CD14-positive monocyte (primary cell): ENCODE data around the gene COL26A1. TPM values are rescaled to one million over a fixed set of nuclear protein-coding genes. Genes with fewer than 3 reads are reported as not detected.
"Not testable (repeated sequence)": the region's sequence is repeated elsewhere in the genome, so short reads cannot be mapped to it uniquely, and the experiment has no call there.

Experiments
- DNase-seq, 3 donors: peaks; one replicate each; pipeline ENCODE4 v3.0.0-alpha.2; 2011 to 2022
- H2AFZ ChIP-seq: 2 replicates; pipeline ENCODE4 v1.6.0; 2012; ENCODE audit warnings: mild to moderate bottlenecking, low read depth, low read length, inconsistent platforms; ENCODE audit not compliant: insufficient read depth, poor library complexity, severe bottlenecking
- H3K27ac ChIP-seq, 2 donors: 1 replicate in 1 of 2; 2 replicates in 1 of 2; pipeline ENCODE4 v1.5.1; 2012 to 2013; ENCODE audit warnings: low read length in 2 of 2, control low read depth in 1 of 2, inconsistent platforms in 1 of 2, low read depth in 1 of 2, mild to moderate bottlenecking in 1 of 2
- H3K27me3 ChIP-seq, 2 donors: one replicate each; pipeline versions ENCODE4 v1.6.0 to v1.6.1; 2011 to 2013; ENCODE audit warnings: low read length in 2 of 2; ENCODE audit not compliant: control insufficient read depth in 2 of 2, insufficient read depth in 2 of 2
- H3K36me3 ChIP-seq, 2 donors: replicated peaks in 1 of 2; 1 replicate in 1 of 2; 2 replicates in 1 of 2; pipeline versions ENCODE4 v1.5.1 to v1.6.1; 2012 to 2013; ENCODE audit warnings: low read length in 2 of 2, control low read depth in 1 of 2, inconsistent platforms in 1 of 2, mild to moderate bottlenecking in 1 of 2; ENCODE audit not compliant: insufficient read depth in 2 of 2, control insufficient read depth in 1 of 2
- H3K4me1 ChIP-seq, 2 donors: 1 replicate in 1 of 2; 2 replicates in 1 of 2; pipeline versions ENCODE4 v1.5.1 to v1.6.1; 2012 to 2013; ENCODE audit warnings: low read length in 2 of 2, control low read depth in 1 of 2, inconsistent platforms in 1 of 2, mild to moderate bottlenecking in 1 of 2, moderate library complexity in 1 of 2; ENCODE audit not compliant: insufficient read depth in 2 of 2, control insufficient read depth in 1 of 2
- H3K4me2 ChIP-seq: replicated peaks from 2 replicates; pipeline ENCODE3; 2012; ENCODE audit warnings: low read length, moderate library complexity, mild to moderate bottlenecking; ENCODE audit not compliant: poor library complexity, severe bottlenecking; ENCODE audit errors: extremely low read depth
- H3K4me3 ChIP-seq, 3 experiments: fragments of 200-600 bp in 1 of 3; sonication (generic) in 1 of 3; replicated peaks in 1 of 3; 1 replicate in 2 of 3; 2 replicates in 1 of 3; pipeline ENCODE4 v1.5.1; 2011 to 2013; ENCODE audit warnings: low read length in 3 of 3, mild to moderate bottlenecking in 3 of 3, control low read depth in 2 of 3, low read depth in 2 of 3, inconsistent platforms in 1 of 3, moderate library complexity in 1 of 3
- H3K79me2 ChIP-seq: 2 replicates; pipeline ENCODE4 v1.6.0; 2012; ENCODE audit warnings: mild to moderate bottlenecking, control low read depth, inconsistent platforms, low read length, moderate library complexity; ENCODE audit not compliant: insufficient read depth
- H3K9ac ChIP-seq: 2 replicates; pipeline ENCODE4 v1.6.0; 2017; ENCODE audit warnings: low read length, mild to moderate bottlenecking; ENCODE audit not compliant: insufficient read depth, poor library complexity, severe bottlenecking
- H3K9me3 ChIP-seq, 2 donors: replicated peaks in 1 of 2; 1 replicate in 1 of 2; 2 replicates in 1 of 2; pipeline versions ENCODE4 v1.5.1 to v1.6.1; 2012 to 2013; ENCODE audit warnings: low read length in 2 of 2, control low read depth in 1 of 2; ENCODE audit not compliant: control insufficient read depth in 1 of 2, insufficient read depth in 1 of 2
- H4K20me1 ChIP-seq: 2 replicates; pipeline ENCODE4 v1.6.0; 2012; ENCODE audit warnings: mild to moderate bottlenecking, low read length, control low read depth, moderate library complexity; ENCODE audit not compliant: insufficient read depth
- H3K27ac Mint-ChIP-seq, 7 donors: one replicate each; pipeline ENCODE4 v1.8.0; 2020; ENCODE audit warnings: mild to moderate bottlenecking in 7 of 7, mixed read lengths in 7 of 7, moderate library complexity in 6 of 7, inconsistent platforms in 2 of 7
- H3K27me3 Mint-ChIP-seq, 3 donors: one replicate each; pipeline ENCODE4 v1.8.0; 2021 to 2022; ENCODE audit warnings: low read depth in 3 of 3, mild to moderate bottlenecking in 3 of 3, mixed read lengths in 3 of 3, moderate library complexity in 3 of 3, inconsistent platforms in 1 of 3
- H3K36me3 Mint-ChIP-seq, 2 donors: one replicate each; pipeline ENCODE4 v1.8.0; 2020; ENCODE audit warnings: mixed read lengths in 2 of 2, inconsistent platforms in 1 of 2, mild to moderate bottlenecking in 1 of 2
- H3K4me1 Mint-ChIP-seq: one replicate; pipeline ENCODE4 v1.8.0; 2020; ENCODE audit warnings: mild to moderate bottlenecking, mixed read lengths
- H3K4me3 Mint-ChIP-seq, 2 donors: one replicate each; pipeline ENCODE4 v1.8.0; 2020; ENCODE audit warnings: mild to moderate bottlenecking in 2 of 2, mixed read lengths in 2 of 2, moderate library complexity in 1 of 2
- H3K9me3 Mint-ChIP-seq, 7 donors: one replicate each; pipeline ENCODE4 v1.8.0; 2020 to 2022; ENCODE audit warnings: mixed read lengths in 7 of 7, mild to moderate bottlenecking in 6 of 7, moderate library complexity in 6 of 7, inconsistent platforms in 2 of 7
- CTCF ChIP-seq: fragments of 200-600 bp; IDR thresholded peaks from one replicate; pipeline ENCODE4 v1.8.0; 2022; ENCODE audit warnings: antibody characterized with exemption, mild to moderate bottlenecking
- WGBS: methylation state at CpG from one replicate; pipeline ENCODE4 v1.1.5; 2013; ENCODE audit warnings: missing lambda C conversion rate; ENCODE audit not compliant: insufficient coverage; 5-methylcytosine and 5-hydroxymethylcytosine counted together
- intact Hi-C, 2 donors: fragments of 100-400 bp; cut with micrococcal nuclease; formaldehyde crosslinking; loops; one replicate each; pipeline versions ENCODE4 v1.15.0 to v1.15.1; 2023
- polyA plus RNA-seq, 3 donors: library from polyadenylated mRNA; depleted of rRNA in 1 of 3; unstranded in 2 of 3; stranded (reverse) in 1 of 3; fragments of 300-500 nt in 2 of 3; fragments of >200 nt in 1 of 3; fragmentation: Illumina TruSeq in 2 of 3; gene quantifications; 1 replicate in 2 of 3; 2 replicates in 1 of 3; pipeline ENCODE4 v1.2.3, GENCODE V29; 2012 to 2021

COL26A1 gene
- polyA plus RNA-seq, 3 donors, result not detected

GRCh38 chr7:101604331-101604933 lies 241.8 kb downstream of the COL26A1 start:
- no peak for DNase-seq
- no peaks in the 10 kb centered on the region for H3K79me2 ChIP-seq
- H4K20me1 ChIP-seq, result no peaks in the 10 kb centered on the region
- Mint-ChIP-seq H3K9me3 (no peaks in the 10 kb centered on the region), H3K27me3 (peaks cover 0 to 4% (median 0%) of the 10 kb centered on the region in 3 donors), H3K36me3 (no peaks in the 10 kb centered on the region), H3K4me1 (no peaks in the 10 kb centered on the region), H3K27ac (peak overlapping the region in 1 of 7 donors; percentile 46), H3K4me3 (no peak overlapping the region)
- H3K4me1 ChIP-seq, result no peaks in the 10 kb centered on the region
- intact Hi-C loops, result loop anchor here (5.0 to 10.0 kb wide), 2 partner anchors 208 to 630 kb away; no protein-coding TSS in a partner anchor
- no peak overlapping the region for H3K4me3 ChIP-seq
- no peak overlapping the region for H3K27ac ChIP-seq
- TF ChIP-seq CTCF, result no peak
- no peak overlapping the region for H2AFZ ChIP-seq
- no peak overlapping the region for H3K9ac ChIP-seq
- H3K9me3 ChIP-seq, result no peaks in the 10 kb centered on the region
- no peak overlapping the region for H3K4me2 ChIP-seq
- no peaks in the 10 kb centered on the region for H3K27me3 ChIP-seq
- no peaks in the 10 kb centered on the region for H3K36me3 ChIP-seq
- WGBS, result 84% methylated on average over 5 of the region's 5 CpGs

- not testable (repeated sequence) for H3K79me2 ChIP-seq, H3K9me3 Mint-ChIP-seq, H3K4me2 ChIP-seq, H3K36me3 Mint-ChIP-seq, H2AFZ ChIP-seq, H3K36me3 ChIP-seq, H3K4me3 ChIP-seq, DNase-seq, H3K27me3 Mint-ChIP-seq, H4K20me1 ChIP-seq, H3K27me3 ChIP-seq, H3K4me1 Mint-ChIP-seq, H3K9ac ChIP-seq, H3K9me3 ChIP-seq, H3K4me1 ChIP-seq, H3K4me3 Mint-ChIP-seq, H3K27ac ChIP-seq
- WGBS, result 100% methylated on average over 2 of the region's 2 CpGs
- H3K27ac Mint-ChIP-seq, result peak overlapping the region in 1 of 7 donors; percentile 46
- intact Hi-C loops, result loop anchor here (5.0 to 10.0 kb wide), 2 partner anchors 207 to 630 kb away; no protein-coding TSS in a partner anchor
These were observed 242.3 kb downstream of the COL26A1 start for GRCh38 chr7:101604934-101605332.
